ENCODE results near the gene PBX4.
A peak's percentile ranks its signal among the peaks of the same experiment; 100 is the strongest.
"Not testable (repeated sequence)": the region's sequence is repeated elsewhere in the genome, so short reads cannot be mapped to it uniquely, and the experiment has no call there.

The PBX4 gene

GRCh38 chr19:19618219-19619051, at the start of gene PBX4:
Gene PBX4, minus strand, starts transcription at chr19:19618687. Its CDS starts 58 bp downstream, at chr19:19618629.
- DNase-seq = peak; percentile 96 to 98

- DNase-seq = not testable (repeated sequence)
Observed at GRCh38 chr19:19665420-19665948, 47.0 kb upstream of the PBX4 start.

- DNase-seq = peak; percentile 94 to 97
Observed at GRCh38 chr19:19663256-19664120, 45.0 kb upstream of the PBX4 start, which contains the start of gene ATP13A1. Gene ATP13A1, minus strand, starts transcription at chr19:19663676. Its CDS starts 10 bp downstream, at chr19:19663666.

- DNase-seq = peak in 1 of 2 donors; percentile 25
Observed at GRCh38 chr19:19662871-19663255, 44.4 kb upstream of the PBX4 start.

GRCh38 chr19:19662344-19662743, 43.9 kb upstream of the PBX4 start:
- no peak for DNase-seq

- DNase-seq = peak; percentile 57 to 59
Observed at GRCh38 chr19:19661675-19662251, 43.3 kb upstream of the PBX4 start.

GRCh38 chr19:19661141-19661674, 42.7 kb upstream of the PBX4 start:
- no peak for DNase-seq

- no peak for DNase-seq
Observed at GRCh38 chr19:19659646-19660245, 41.3 kb upstream of the PBX4 start.

GRCh38 chr19:19657397-19657783, 38.9 kb upstream of the PBX4 start:
- no peak for DNase-seq

- DNase-seq = no peak
Observed at GRCh38 chr19:19656451-19657396, 38.2 kb upstream of the PBX4 start.

- DNase-seq = no peak
Observed at GRCh38 chr19:19655641-19656343, 37.3 kb upstream of the PBX4 start.

- DNase-seq = no peak
Observed at GRCh38 chr19:19655051-19655594, 36.6 kb upstream of the PBX4 start.

- no peak for DNase-seq
Observed at GRCh38 chr19:19654441-19654840, 36.0 kb upstream of the PBX4 start.

GRCh38 chr19:19653597-19654147, 35.2 kb upstream of the PBX4 start:
- DNase-seq = no peak

GRCh38 chr19:19652482-19653295, 34.2 kb upstream of the PBX4 start:
- no peak for DNase-seq

GRCh38 chr19:19651076-19651475, 32.6 kb upstream of the PBX4 start:
- no peak for DNase-seq

- no peak for DNase-seq
Observed at GRCh38 chr19:19650331-19650730, 31.8 kb upstream of the PBX4 start.

- no peak for DNase-seq
Observed at GRCh38 chr19:19649580-19649995, 31.1 kb upstream of the PBX4 start.

GRCh38 chr19:19649155-19649554, 30.7 kb upstream of the PBX4 start:
- DNase-seq = no peak
